ENCODE results near the gene PTCD1. TPM values are rescaled to one million over a fixed set of nuclear protein-coding genes. Genes with fewer than 3 reads are reported as not detected.

The PTCD1 gene
- total and polyA plus RNA-seq, 9 donors, result 3.5 to 8.3 (median 7.3) TPM

GRCh38 chr7:99404235-99404976, 34.2 kb downstream of the PTCD1 start:
- Histone ChIP-seq H3K4me3 (no peak overlapping the region), H3K27ac (no peak overlapping the region), H3K27me3 (no peaks in the 10 kb centered on the region), H3K36me3 (no peaks in the 10 kb centered on the region), H3K9me3 (no peaks in the 10 kb centered on the region), H3K4me1 (ENCODE audit: insufficient read depth) (peaks cover 9% of the 10 kb centered on the region)
- peak in 1 of 5 donors; percentile 47 for DNase-seq
- intact Hi-C loops (cut with DNase I), result loop anchor here in 1 of 4 donors (10.0 kb wide), 1 partner anchor 150 kb away; the partner anchor contains the start of genes FAM200A and ZNF655
- 70 to 74% (median 73%) methylated on average over 18 of the region's 18 CpGs for WGBS, 3 donors
- TF ChIP-seq EP300 (IDR thresholded peaks at IDR 0.05) (no peak), POLR2A (IDR thresholded peaks at IDR 0.05) (no peak)
- TF ChIP-seq, protein P1, sequence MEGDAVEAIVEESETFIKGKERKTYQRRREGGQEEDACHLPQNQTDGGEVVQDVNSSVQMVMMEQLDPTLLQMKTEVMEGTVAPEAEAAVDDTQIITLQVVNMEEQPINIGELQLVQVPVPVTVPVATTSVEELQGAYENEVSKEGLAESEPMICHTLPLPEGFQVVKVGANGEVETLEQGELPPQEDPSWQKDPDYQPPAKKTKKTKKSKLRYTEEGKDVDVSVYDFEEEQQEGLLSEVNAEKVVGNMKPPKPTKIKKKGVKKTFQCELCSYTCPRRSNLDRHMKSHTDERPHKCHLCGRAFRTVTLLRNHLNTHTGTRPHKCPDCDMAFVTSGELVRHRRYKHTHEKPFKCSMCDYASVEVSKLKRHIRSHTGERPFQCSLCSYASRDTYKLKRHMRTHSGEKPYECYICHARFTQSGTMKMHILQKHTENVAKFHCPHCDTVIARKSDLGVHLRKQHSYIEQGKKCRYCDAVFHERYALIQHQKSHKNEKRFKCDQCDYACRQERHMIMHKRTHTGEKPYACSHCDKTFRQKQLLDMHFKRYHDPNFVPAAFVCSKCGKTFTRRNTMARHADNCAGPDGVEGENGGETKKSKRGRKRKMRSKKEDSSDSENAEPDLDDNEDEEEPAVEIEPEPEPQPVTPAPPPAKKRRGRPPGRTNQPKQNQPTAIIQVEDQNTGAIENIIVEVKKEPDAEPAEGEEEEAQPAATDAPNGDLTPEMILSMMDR (IDR thresholded peaks at IDR 0.05), result no peak

DNA sequence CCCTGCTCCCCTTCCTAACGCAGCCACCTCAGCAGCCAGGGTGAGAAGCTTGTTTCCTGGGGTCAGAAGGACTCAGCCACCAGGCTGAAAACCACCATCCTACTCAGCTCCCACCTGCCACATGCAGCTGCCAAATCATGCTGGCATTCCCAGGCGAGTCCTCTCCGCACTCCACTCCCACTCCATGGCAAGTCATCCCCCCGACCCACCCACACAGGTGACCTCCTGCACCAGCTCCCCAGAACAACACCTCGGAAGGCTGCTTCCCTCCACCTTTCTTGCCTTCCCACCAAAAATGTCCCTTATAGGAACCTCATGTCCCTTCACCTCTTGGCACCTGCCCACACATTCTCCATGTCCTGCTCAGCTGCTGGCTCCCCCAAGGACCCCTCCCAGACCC, 34.8 kb downstream of the PTCD1 start:
- WGBS, 3 donors, result 80 to 82% (median 81%) methylated on average over 5 of the region's 5 CpGs
- Histone ChIP-seq H3K4me3 (no peak overlapping the region), H3K27me3 (no peaks in the 10 kb centered on the region), H3K9me3 (no peaks in the 10 kb centered on the region), H3K4me1 (ENCODE audit: insufficient read depth) (peaks cover 9% of the 10 kb centered on the region), H3K27ac (no peak overlapping the region), H3K36me3 (no peaks in the 10 kb centered on the region)
- intact Hi-C loops (cut with DNase I), result loop anchor here in 1 of 4 donors (10.0 kb wide), 1 partner anchor 151 kb away; the partner anchor contains the start of genes FAM200A and ZNF655
- no peak for DNase-seq
- TF ChIP-seq POLR2A (IDR thresholded peaks at IDR 0.05) (no peak), EP300 (IDR thresholded peaks at IDR 0.05) (no peak)
- TF ChIP-seq, protein P1 (IDR thresholded peaks at IDR 0.05), result no peak

DNA sequence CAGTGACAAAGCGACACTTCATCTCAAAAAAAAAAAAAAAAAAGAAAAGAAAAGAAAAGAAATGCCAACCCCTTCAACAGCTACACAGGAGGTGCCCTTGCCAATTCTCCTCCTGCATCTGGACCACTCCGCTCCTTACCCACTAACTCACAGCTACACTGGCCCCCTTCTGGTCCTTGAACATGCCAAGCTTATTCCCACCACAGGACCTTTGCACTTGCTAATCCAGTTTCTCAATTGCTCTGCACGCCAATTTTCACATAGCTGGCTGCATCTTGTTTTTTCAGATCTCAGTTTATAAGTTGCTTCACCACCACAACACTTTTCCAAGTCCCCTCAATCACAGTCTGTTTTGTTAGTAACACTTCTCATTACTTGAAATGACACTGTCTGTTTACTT, 35.7 kb downstream of the PTCD1 start:
- TF ChIP-seq EP300 (IDR thresholded peaks at IDR 0.05) (no peak), POLR2A (IDR thresholded peaks at IDR 0.05) (no peak)
- TF ChIP-seq, protein P1 (IDR thresholded peaks at IDR 0.05), result no peak
- Histone ChIP-seq H3K27ac (no peak overlapping the region), H3K36me3 (no peaks in the 10 kb centered on the region), H3K27me3 (no peaks in the 10 kb centered on the region), H3K4me3 (no peak overlapping the region), H3K4me1 (ENCODE audit: insufficient read depth) (peaks cover 9% of the 10 kb centered on the region), H3K9me3 (no peaks in the 10 kb centered on the region)
- DNase-seq, result no peak
- intact Hi-C loops (cut with DNase I), result loop anchor here in 1 of 4 donors (10.0 kb wide), 1 partner anchor 152 kb away; the partner anchor contains the start of genes FAM200A and ZNF655
- 93 to 96% (median 95%) methylated on average over 3 of the region's 3 CpGs for WGBS, 3 donors

DNA sequence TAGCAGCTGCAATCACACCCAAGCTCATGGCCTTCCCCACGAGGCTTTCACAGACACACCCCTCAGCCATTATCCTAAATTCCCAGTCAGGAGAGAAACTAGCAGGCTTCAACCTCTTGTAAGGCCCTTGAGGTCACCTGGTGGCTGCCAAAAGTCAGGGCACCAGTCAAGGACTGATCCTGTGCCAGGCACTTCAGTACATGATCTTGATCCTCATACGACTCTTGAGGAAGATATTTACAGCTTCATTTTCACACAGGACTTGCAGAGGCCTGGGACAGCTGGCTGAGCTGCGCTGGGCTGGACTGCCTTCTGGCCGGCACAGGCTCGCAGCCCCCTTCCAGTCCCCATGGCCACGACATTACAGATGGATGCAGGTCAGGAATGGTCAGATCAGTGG, 39.0 kb downstream of the PTCD1 start:
- Histone ChIP-seq H3K9me3 (no peaks in the 10 kb centered on the region), H3K4me3 (no peak overlapping the region), H3K27me3 (no peaks in the 10 kb centered on the region), H3K36me3 (no peaks in the 10 kb centered on the region), H3K4me1 (ENCODE audit: insufficient read depth) (peaks cover 1% of the 10 kb centered on the region), H3K27ac (no peak overlapping the region)
- 56 to 79% (median 67%) methylated on average over 6 of the region's 6 CpGs for WGBS, 3 donors
- no peak for TF ChIP-seq POLR2A (IDR thresholded peaks at IDR 0.05)
- TF ChIP-seq, protein P1 (IDR thresholded peaks at IDR 0.05), result no peak
- no peak for TF ChIP-seq EP300 (IDR thresholded peaks at IDR 0.05)
- intact Hi-C loops (cut with DNase I), result loop anchor here in 2 of 4 donors (10.0 kb wide), 1 partner anchor 255 kb away; the partner anchor contains the start of gene SMURF1 (in 2 of the 2)
- DNase-seq, result no peak

Measured in ovary (tissue), 9 donors.